ENCODE measurements around the gene FDXR.

The FDXR gene

DNA sequence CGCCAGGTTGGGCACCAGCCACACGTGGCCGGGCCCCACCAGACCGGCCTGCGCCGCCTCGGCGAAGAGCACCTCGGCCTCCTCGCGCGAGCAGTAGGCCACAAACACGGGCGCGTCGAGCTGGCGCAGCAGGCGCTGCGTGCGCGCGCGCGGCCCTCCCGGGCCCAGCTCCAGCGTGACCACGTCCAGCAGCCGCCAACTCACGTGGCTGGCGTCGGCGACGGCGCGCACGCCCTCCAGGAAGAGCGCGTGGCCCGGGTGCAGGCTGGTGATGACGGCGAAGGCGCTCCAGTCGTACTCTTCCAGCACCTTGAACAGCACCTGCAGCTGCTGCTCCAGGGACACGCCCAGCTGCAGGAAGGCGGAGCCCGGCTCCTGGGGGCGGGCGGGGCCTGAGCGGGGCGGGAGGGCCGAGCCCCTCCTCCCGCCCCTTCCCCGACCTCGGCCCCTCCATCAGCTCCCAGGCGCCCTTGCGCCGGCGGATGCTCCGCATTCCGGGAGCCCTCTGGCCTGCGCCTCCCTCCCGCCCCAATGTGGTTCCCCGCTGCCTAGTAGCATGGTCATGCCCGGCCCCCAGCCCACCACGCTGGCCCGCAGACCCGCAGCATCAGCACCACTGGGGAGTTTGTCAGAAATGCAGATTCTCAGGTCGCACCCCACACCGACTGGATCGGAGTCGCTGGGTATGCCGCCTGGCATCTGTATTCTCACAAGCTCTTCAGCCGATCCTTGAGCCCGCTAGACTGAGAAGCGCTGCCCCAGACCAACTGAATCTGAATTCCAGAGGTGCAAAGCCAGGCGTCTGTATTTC is 20.4 kb downstream of the FDXR start:
- Histone ChIP-seq H3K14ac (ENCODE audit: low read length) (no peak overlapping the region), H3K27me3 (ENCODE audit: insufficient read depth, low read length) (peaks cover 24% of the 10 kb centered on the region), H4K91ac (ENCODE audit: low read depth, low read length) (no peak overlapping the region), H3K4me3 (ENCODE audit: low read depth, low read length) (peak overlapping the region; percentile 58), H3K4ac (ENCODE audit: low read depth, low read length) (no peak overlapping the region), H3K79me2 (ENCODE audit: control insufficient read depth, insufficient read depth, low read length, poor library complexity) (no peaks in the 10 kb centered on the region), H3K36me3 (ENCODE audit: control insufficient read depth in 1 of 2, insufficient read depth in 2 of 2, low read length in 2 of 2) (no peaks in the 10 kb centered on the region), H3K23ac (ENCODE audit: low read length) (no peak overlapping the region), H2BK5ac (ENCODE audit: low read depth, low read length, poor library complexity) (no peak overlapping the region), H2BK120ac (ENCODE audit: insufficient read depth, low read length, poor library complexity) (no peak overlapping the region), H4K8ac (ENCODE audit: low read depth, low read length) (no peak overlapping the region), H3K4me1 (ENCODE audit: control insufficient read depth in 1 of 2, insufficient read depth in 2 of 2, low read length in 2 of 2) (peaks cover 0 to 5% of the 10 kb centered on the region in 2 experiments), H3K79me1 (ENCODE audit: low read length) (no peaks in the 10 kb centered on the region), H3K4me2 (ENCODE audit: low read length) (peak overlapping the region; percentile 63), H2AFZ (ENCODE audit: insufficient read depth, low read length, poor library complexity) (peak overlapping the region; percentile 77), H3K9me3 (ENCODE audit: insufficient read depth, low read depth, low read length) (peaks cover 14% of the 10 kb centered on the region), H3K9ac (ENCODE audit: low read length) (no peak overlapping the region), H3K18ac (ENCODE audit: low read length) (no peak overlapping the region), H3K27ac (ENCODE audit: low read depth, low read length) (no peak overlapping the region), H2AK5ac (ENCODE audit: low read length) (no peak overlapping the region), H2BK12ac (ENCODE audit: low read length) (no peak overlapping the region), H4K12ac (ENCODE audit: low read depth, low read length) (no peak overlapping the region)
- no CpG with 5 or more reads among the region's 76 CpGs for WGBS (ENCODE audit: extremely low coverage, insufficient coverage, insufficient read length)
- peak in 1 of 2 donors; percentile 10 for DNase-seq

- WGBS (ENCODE audit: extremely low coverage, insufficient coverage, insufficient read length): no CpG with 5 or more reads among the region's 29 CpGs
- H2AK5ac ChIP-seq (ENCODE audit: low read length): no peak overlapping the region
- H3K23ac ChIP-seq (ENCODE audit: low read length): no peak overlapping the region
- peak overlapping the region; percentile 45 for H3K4me3 ChIP-seq (ENCODE audit: low read depth, low read length)
- no peak overlapping the region for H2AFZ ChIP-seq (ENCODE audit: insufficient read depth, low read length, poor library complexity)
- no peak overlapping the region for H4K91ac ChIP-seq (ENCODE audit: low read depth, low read length)
- peaks cover 12% of the 10 kb centered on the region for H3K9me3 ChIP-seq (ENCODE audit: insufficient read depth, low read depth, low read length)
- no peaks in the 10 kb centered on the region for H3K36me3 ChIP-seq (ENCODE audit: control insufficient read depth in 1 of 2, insufficient read depth in 2 of 2, low read length in 2 of 2)
- H3K18ac ChIP-seq (ENCODE audit: low read length): no peak overlapping the region
- no peak overlapping the region for H3K9ac ChIP-seq (ENCODE audit: low read length)
- no peak overlapping the region for H2BK5ac ChIP-seq (ENCODE audit: low read depth, low read length, poor library complexity)
- H3K79me2 ChIP-seq (ENCODE audit: control insufficient read depth, insufficient read depth, low read length, poor library complexity): no peaks in the 10 kb centered on the region
- H3K79me1 ChIP-seq (ENCODE audit: low read length): no peaks in the 10 kb centered on the region
- H3K4me1 ChIP-seq (ENCODE audit: control insufficient read depth in 1 of 2, insufficient read depth in 2 of 2, low read length in 2 of 2): peaks cover 0 to 5% of the 10 kb centered on the region in 2 experiments
- H3K14ac ChIP-seq (ENCODE audit: low read length): no peak overlapping the region
- H3K4me2 ChIP-seq (ENCODE audit: low read length): no peak overlapping the region
- no peak overlapping the region for H4K12ac ChIP-seq (ENCODE audit: low read depth, low read length)
- H3K27ac ChIP-seq (ENCODE audit: low read depth, low read length): no peak overlapping the region
- peaks cover 22% of the 10 kb centered on the region for H3K27me3 ChIP-seq (ENCODE audit: insufficient read depth, low read length)
- DNase-seq: no peak
- H2BK120ac ChIP-seq (ENCODE audit: insufficient read depth, low read length, poor library complexity): no peak overlapping the region
- no peak overlapping the region for H2BK12ac ChIP-seq (ENCODE audit: low read length)
- no peak overlapping the region for H3K4ac ChIP-seq (ENCODE audit: low read depth, low read length)
- H4K8ac ChIP-seq (ENCODE audit: low read depth, low read length): no peak overlapping the region
Observed at GRCh38 chr17:74851612-74852236, 21.1 kb downstream of the FDXR start.

GRCh38 chr17:74850914-74851313 is 21.9 kb downstream of the FDXR start:
- no peak overlapping the region for H2BK12ac ChIP-seq (ENCODE audit: low read length)
- no peak overlapping the region for H3K18ac ChIP-seq (ENCODE audit: low read length)

DNA sequence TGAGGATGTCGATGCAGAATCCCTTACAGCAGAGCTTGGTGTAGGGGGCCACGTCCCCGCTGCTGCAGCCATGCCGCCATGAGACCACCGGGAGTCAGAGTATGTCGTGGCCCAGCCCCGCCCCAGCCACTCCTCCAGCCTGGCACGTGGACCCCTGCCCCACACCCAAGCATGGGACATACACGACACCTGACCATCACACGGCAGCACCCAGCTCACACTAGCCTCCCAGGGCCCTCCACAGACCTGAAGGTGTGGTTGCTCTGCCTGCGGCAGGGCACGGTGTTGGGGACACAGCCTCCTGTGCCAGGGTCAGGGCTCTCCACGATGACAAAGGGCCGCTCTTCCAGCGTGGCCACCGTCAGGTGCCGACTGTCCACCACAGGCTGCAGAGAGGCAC is 22.5 kb downstream of the FDXR start:
- no peak for DNase-seq
- H3K14ac ChIP-seq (ENCODE audit: low read length): no peak overlapping the region
- H2BK120ac ChIP-seq (ENCODE audit: insufficient read depth, low read length, poor library complexity): no peak overlapping the region
- H3K4me2 ChIP-seq (ENCODE audit: low read length): no peak overlapping the region
- no peak overlapping the region for H3K23ac ChIP-seq (ENCODE audit: low read length)
- no peak overlapping the region for H4K8ac ChIP-seq (ENCODE audit: low read depth, low read length)
- H3K4ac ChIP-seq (ENCODE audit: low read depth, low read length): no peak overlapping the region
- no peak overlapping the region for H2BK12ac ChIP-seq (ENCODE audit: low read length)
- H3K27me3 ChIP-seq (ENCODE audit: insufficient read depth, low read length): peaks cover 22% of the 10 kb centered on the region
- no peaks in the 10 kb centered on the region for H3K79me2 ChIP-seq (ENCODE audit: control insufficient read depth, insufficient read depth, low read length, poor library complexity)
- no peak overlapping the region for H3K4me3 ChIP-seq (ENCODE audit: low read depth, low read length)
- H2BK5ac ChIP-seq (ENCODE audit: low read depth, low read length, poor library complexity): no peak overlapping the region
- peaks cover 12% of the 10 kb centered on the region for H3K9me3 ChIP-seq (ENCODE audit: insufficient read depth, low read depth, low read length)
- H3K79me1 ChIP-seq (ENCODE audit: low read length): no peaks in the 10 kb centered on the region
- no peaks in the 10 kb centered on the region for H3K36me3 ChIP-seq (ENCODE audit: control insufficient read depth in 1 of 2, insufficient read depth in 2 of 2, low read length in 2 of 2)
- H2AFZ ChIP-seq (ENCODE audit: insufficient read depth, low read length, poor library complexity): no peak overlapping the region
- no peak overlapping the region for H3K18ac ChIP-seq (ENCODE audit: low read length)
- no peak overlapping the region for H3K9ac ChIP-seq (ENCODE audit: low read length)
- no peak overlapping the region for H4K91ac ChIP-seq (ENCODE audit: low read depth, low read length)
- H2AK5ac ChIP-seq (ENCODE audit: low read length): no peak overlapping the region
- peaks cover 0 to 5% of the 10 kb centered on the region in 2 experiments for H3K4me1 ChIP-seq (ENCODE audit: control insufficient read depth in 1 of 2, insufficient read depth in 2 of 2, low read length in 2 of 2)
- H3K27ac ChIP-seq (ENCODE audit: low read depth, low read length): no peak overlapping the region
- H4K12ac ChIP-seq (ENCODE audit: low read depth, low read length): no peak overlapping the region
- WGBS (ENCODE audit: extremely low coverage, insufficient coverage, insufficient read length): no CpG with 5 or more reads among the region's 17 CpGs

More at GRCh38 chr17:74850914-74851313, 21.9 kb downstream of the FDXR start:
- Histone ChIP-seq H3K4me2 (ENCODE audit: low read length) (no peak overlapping the region), H3K4me1 (ENCODE audit: control insufficient read depth in 1 of 2, insufficient read depth in 2 of 2, low read length in 2 of 2) (peaks cover 0 to 5% of the 10 kb centered on the region in 2 experiments), H4K8ac (ENCODE audit: low read depth, low read length) (no peak overlapping the region), H3K9me3 (ENCODE audit: insufficient read depth, low read depth, low read length) (peaks cover 12% of the 10 kb centered on the region), H3K4me3 (ENCODE audit: low read depth, low read length) (no peak overlapping the region), H3K79me2 (ENCODE audit: control insufficient read depth, insufficient read depth, low read length, poor library complexity) (no peaks in the 10 kb centered on the region), H2AK5ac (ENCODE audit: low read length) (no peak overlapping the region), H3K23ac (ENCODE audit: low read length) (no peak overlapping the region), H4K91ac (ENCODE audit: low read depth, low read length) (no peak overlapping the region), H2BK5ac (ENCODE audit: low read depth, low read length, poor library complexity) (no peak overlapping the region), H3K9ac (ENCODE audit: low read length) (no peak overlapping the region), H3K4ac (ENCODE audit: low read depth, low read length) (no peak overlapping the region), H2AFZ (ENCODE audit: insufficient read depth, low read length, poor library complexity) (no peak overlapping the region), H3K14ac (ENCODE audit: low read length) (no peak overlapping the region), H3K27ac (ENCODE audit: low read depth, low read length) (no peak overlapping the region), H4K12ac (ENCODE audit: low read depth, low read length) (no peak overlapping the region), H3K36me3 (ENCODE audit: control insufficient read depth in 1 of 2, insufficient read depth in 2 of 2, low read length in 2 of 2) (no peaks in the 10 kb centered on the region), H3K27me3 (ENCODE audit: insufficient read depth, low read length) (peaks cover 22% of the 10 kb centered on the region), H2BK120ac (ENCODE audit: insufficient read depth, low read length, poor library complexity) (no peak overlapping the region), H3K79me1 (ENCODE audit: low read length) (no peaks in the 10 kb centered on the region)
- WGBS (ENCODE audit: extremely low coverage, insufficient coverage, insufficient read length): no CpG with 5 or more reads among the region's 3 CpGs
- no peak for DNase-seq

All from trophoblast cell (in vitro differentiated cells and primary cell).